ENCODE measurements around the gene SSNA1. TPM values are rescaled to one million over a fixed set of nuclear protein-coding genes. Genes with fewer than 3 reads are reported as not detected.

SSNA1 gene
- total and polyA plus RNA-seq, 9 of the 15 experiments (the other 6 are each of a cell fraction or from before 2014, with no cell fraction given) = 1.9 to 130 (median 57.1) TPM

- TF ChIP-seq RERE (CRISPR knock-in tag; IDR thresholded peaks at IDR 0.05; ENCODE audit: borderline replicate concordance) = no peak
- no peak for TF ChIP-seq CTCFL (IDR thresholded peaks at IDR 0.05; ENCODE audit: borderline replicate concordance, insufficient read depth, low read depth, low read length, poor library complexity, severe bottlenecking)
Measured at GRCh38 chr9:137218754-137219271, 30.3 kb downstream of the SSNA1 start (continued).
